GM12891 (cell line): Measurements from ENCODE around the gene COLEC12.

Experiments used
- POLR2A ChIP-seq: IDR thresholded peaks from 2 replicates; pipeline ENCODE4 v1.6.1; 2011; ENCODE audit warnings: low read depth, low read length, control low read depth
- POLR2AphosphoS5 ChIP-seq: IDR thresholded peaks from 2 replicates; pipeline ENCODE4 v1.6.1; 2011; ENCODE audit warnings: low read depth, low read length, control low read depth
- POU2F2 ChIP-seq: IDR thresholded peaks from 2 replicates; pipeline ENCODE4 v1.6.1; 2011; ENCODE audit warnings: low read depth, mild to moderate bottlenecking, control low read depth, low read length, moderate library complexity
- SPI1 ChIP-seq: IDR thresholded peaks from 2 replicates; pipeline ENCODE4 v1.6.1; 2011; ENCODE audit warnings: low read depth, low read length, control low read depth
- TAF1 ChIP-seq: IDR thresholded peaks from 2 replicates; pipeline ENCODE4 v1.6.1; 2011; ENCODE audit warnings: low read depth, low read length, control low read depth

DNA sequence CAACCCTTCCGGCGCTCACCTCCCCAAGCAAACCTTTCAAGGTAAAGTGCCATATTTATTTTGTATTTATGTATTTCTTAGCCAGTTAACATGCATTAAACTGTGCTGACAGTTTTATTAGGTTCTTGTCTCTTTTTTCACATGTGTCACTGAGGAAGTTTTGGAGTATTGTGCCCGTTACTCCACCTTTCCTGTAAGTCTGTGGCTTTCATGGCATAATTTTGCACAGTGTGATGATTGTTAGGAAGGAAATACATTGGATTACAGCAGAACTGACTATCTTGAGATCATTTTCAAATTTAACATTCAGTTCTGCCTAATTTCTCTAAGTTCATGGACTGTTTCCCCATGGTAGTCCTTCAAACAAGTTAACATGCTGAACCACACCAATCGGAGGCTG, 67.7 kb downstream of the COLEC12 start:
- TF ChIP-seq POLR2AphosphoS5: no peak
- TF ChIP-seq POLR2A: no peak
- no peak for TF ChIP-seq SPI1
- no peak for TF ChIP-seq TAF1
- TF ChIP-seq POU2F2: no peak
